ENCODE measurements around the gene CEP70. TPM values are rescaled to one million over a fixed set of nuclear protein-coding genes. Genes with fewer than 3 reads are reported as not detected.
"Not testable (repeated sequence)": the region's sequence is repeated elsewhere in the genome, so short reads cannot be mapped to it uniquely, and the experiment has no call there.

CEP70 gene
- total RNA-seq, 4 donors from 2014 or later: 25.5 to 54.4 (median 39.0) TPM

DNA sequence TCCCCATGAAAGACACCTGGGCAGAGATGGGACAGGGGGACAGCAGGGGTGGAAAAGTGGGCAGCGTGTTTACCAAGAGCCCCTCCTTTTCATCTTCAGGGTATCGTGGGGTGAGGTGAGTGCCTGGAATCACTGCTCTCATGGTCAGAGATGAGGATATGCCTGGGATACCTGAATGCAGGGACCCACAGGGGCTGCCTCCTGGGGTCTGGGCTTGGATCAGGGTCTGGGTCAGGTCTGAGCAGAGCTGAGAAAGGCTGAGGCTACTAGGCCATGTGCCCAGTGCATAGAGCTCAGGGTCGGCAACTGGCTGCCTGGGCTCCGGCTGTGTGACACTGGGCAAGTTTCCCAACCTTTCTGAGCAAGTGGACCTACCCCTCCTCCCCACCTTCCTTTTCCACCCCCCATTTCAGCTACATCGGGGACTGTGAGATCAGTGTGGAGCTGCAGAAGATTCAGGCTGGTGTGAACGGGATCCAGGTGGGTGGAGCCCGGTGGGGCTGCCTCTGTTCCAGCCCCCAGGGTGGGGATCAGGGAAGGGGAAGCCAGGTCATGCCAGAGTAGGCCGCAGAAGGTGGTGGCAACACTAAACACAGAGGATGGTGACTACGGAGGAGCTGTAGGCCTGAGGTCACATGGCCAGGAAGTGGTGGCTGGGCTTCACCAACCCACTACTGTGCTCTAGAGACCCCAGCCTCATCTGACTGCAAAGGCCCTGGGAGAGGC lies 135.1 kb downstream of the CEP70 start:
- no peak for DNase-seq (ENCODE audit: extremely low spot score)

GRCh38 chr3:138457863-138458735 lies 136.0 kb downstream of the CEP70 start:
- no peak for TF ChIP-seq POLR2A (IDR thresholded peaks at IDR 0.05; ENCODE audit: low read depth)
- no peak for TF ChIP-seq EP300 (IDR thresholded peaks at IDR 0.05)
- TF ChIP-seq, protein P1, sequence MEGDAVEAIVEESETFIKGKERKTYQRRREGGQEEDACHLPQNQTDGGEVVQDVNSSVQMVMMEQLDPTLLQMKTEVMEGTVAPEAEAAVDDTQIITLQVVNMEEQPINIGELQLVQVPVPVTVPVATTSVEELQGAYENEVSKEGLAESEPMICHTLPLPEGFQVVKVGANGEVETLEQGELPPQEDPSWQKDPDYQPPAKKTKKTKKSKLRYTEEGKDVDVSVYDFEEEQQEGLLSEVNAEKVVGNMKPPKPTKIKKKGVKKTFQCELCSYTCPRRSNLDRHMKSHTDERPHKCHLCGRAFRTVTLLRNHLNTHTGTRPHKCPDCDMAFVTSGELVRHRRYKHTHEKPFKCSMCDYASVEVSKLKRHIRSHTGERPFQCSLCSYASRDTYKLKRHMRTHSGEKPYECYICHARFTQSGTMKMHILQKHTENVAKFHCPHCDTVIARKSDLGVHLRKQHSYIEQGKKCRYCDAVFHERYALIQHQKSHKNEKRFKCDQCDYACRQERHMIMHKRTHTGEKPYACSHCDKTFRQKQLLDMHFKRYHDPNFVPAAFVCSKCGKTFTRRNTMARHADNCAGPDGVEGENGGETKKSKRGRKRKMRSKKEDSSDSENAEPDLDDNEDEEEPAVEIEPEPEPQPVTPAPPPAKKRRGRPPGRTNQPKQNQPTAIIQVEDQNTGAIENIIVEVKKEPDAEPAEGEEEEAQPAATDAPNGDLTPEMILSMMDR (IDR thresholded peaks at IDR 0.05): no peak
- no peak for TF ChIP-seq POLR2AphosphoS5 (IDR thresholded peaks at IDR 0.05)
- 82% methylated on average over 9 of the region's 11 CpGs for WGBS
- no peaks in the 10 kb centered on the region for H3K36me3 ChIP-seq
- no peak for DNase-seq (ENCODE audit: extremely low spot score)
- H3K9me3 ChIP-seq: no peaks in the 10 kb centered on the region
- no peaks in the 10 kb centered on the region for H3K4me1 ChIP-seq
- no peak overlapping the region for H3K27ac ChIP-seq (replicated peaks in 1 of 4)
- intact Hi-C loops (cut with DNase I): no loop called here
- no peak overlapping the region for H3K4me3 ChIP-seq
- H3K27me3 ChIP-seq: peaks cover 0 to 17% (median 0%) of the 10 kb centered on the region in 4 donors

More for the DNA sequence above, 135.1 kb downstream of the CEP70 start:
- Histone ChIP-seq H3K4me3 (no peak overlapping the region), H3K4me1 (no peaks in the 10 kb centered on the region), H3K36me3 (no peaks in the 10 kb centered on the region), H3K27me3 (peaks cover 0 to 21% (median 0%) of the 10 kb centered on the region in 4 donors), H3K27ac (replicated peaks in 1 of 4) (no peak overlapping the region), H3K9me3 (no peaks in the 10 kb centered on the region)
- no peak for TF ChIP-seq EP300 (IDR thresholded peaks at IDR 0.05)
- TF ChIP-seq, protein P1 (IDR thresholded peaks at IDR 0.05): no peak
- no peak for TF ChIP-seq POLR2A (IDR thresholded peaks at IDR 0.05; ENCODE audit: low read depth)
- no peak for TF ChIP-seq POLR2AphosphoS5 (IDR thresholded peaks at IDR 0.05)
- WGBS: 82% methylated on average over 7 of the region's 9 CpGs
- intact Hi-C loops (cut with DNase I): no loop called here

GRCh38 chr3:138456961-138457862 lies 136.8 kb downstream of the CEP70 start:
- Histone ChIP-seq H3K27ac (replicated peaks in 1 of 4) (no peak overlapping the region), H3K27me3 (peaks cover 0 to 16% (median 0%) of the 10 kb centered on the region in 4 donors), H3K9me3 (no peaks in the 10 kb centered on the region), H3K36me3 (no peaks in the 10 kb centered on the region), H3K4me3 (no peak overlapping the region), H3K4me1 (no peaks in the 10 kb centered on the region)
- no peak for DNase-seq (ENCODE audit: extremely low spot score)
- WGBS: 84% methylated on average over 10 of the region's 13 CpGs
- intact Hi-C loops (cut with DNase I): no loop called here
- TF ChIP-seq, protein P1 (IDR thresholded peaks at IDR 0.05): no peak
- TF ChIP-seq POLR2AphosphoS5 (IDR thresholded peaks at IDR 0.05): no peak
- no peak for TF ChIP-seq EP300 (IDR thresholded peaks at IDR 0.05)
- TF ChIP-seq POLR2A (IDR thresholded peaks at IDR 0.05; ENCODE audit: low read depth): no peak

DNA sequence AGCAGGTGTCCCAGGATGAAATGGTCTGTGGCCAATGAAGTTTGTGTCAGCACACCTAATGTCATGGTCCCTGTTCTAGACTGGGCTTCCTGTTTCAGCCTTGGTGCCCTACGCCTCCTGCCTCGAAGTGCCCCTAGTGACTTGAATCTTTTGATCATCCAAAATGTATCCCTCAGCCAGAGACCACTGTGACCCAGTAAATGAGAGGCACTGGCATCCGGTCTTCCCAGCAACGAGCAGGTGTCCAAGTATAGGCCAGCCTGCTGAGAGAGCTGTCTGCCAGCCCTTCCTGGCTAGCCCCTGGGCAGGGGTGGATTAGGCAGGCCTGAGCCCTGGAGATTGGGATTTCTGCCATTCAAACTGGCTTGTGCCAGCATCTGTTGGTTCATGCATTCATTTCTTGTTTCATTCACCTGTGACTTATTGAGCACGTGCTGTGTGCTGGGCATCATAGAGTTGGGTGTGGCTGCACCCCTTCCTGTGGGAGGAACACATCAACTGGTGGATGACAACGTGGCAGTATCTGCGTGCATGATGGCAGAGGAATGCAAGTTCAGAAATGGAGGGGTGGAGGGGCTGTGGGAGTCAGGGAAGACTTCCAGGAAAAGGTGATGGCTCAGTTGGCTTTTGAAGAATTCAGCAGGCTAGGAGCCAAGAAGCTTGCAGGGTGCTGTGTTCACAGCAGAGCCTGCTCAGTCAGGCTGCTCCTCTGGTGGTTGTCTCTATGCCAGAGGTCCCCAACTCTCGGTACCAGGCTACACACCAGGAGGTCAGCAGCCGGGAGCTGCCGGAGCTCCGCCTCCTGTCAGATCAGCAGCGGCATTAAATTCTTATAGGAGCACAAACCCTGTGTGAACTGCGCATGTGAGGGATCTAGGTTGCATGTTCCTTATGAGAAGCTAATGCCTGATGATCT lies 138.0 kb downstream of the CEP70 start:
- no peak for TF ChIP-seq EP300 (IDR thresholded peaks at IDR 0.05)
- TF ChIP-seq POLR2AphosphoS5 (IDR thresholded peaks at IDR 0.05): no peak
- no peak for TF ChIP-seq POLR2A (IDR thresholded peaks at IDR 0.05; ENCODE audit: low read depth)
- TF ChIP-seq, protein P1 (IDR thresholded peaks at IDR 0.05): no peak
- Histone ChIP-seq H3K27me3 (peaks cover 0 to 9% (median 0%) of the 10 kb centered on the region in 4 donors), H3K9me3 (no peaks in the 10 kb centered on the region), H3K4me3 (no peak overlapping the region), H3K27ac (replicated peaks in 1 of 4) (no peak overlapping the region), H3K4me1 (no peaks in the 10 kb centered on the region), H3K36me3 (no peaks in the 10 kb centered on the region)
- no peak for DNase-seq (ENCODE audit: extremely low spot score)
- intact Hi-C loops (cut with DNase I): no loop called here
- 73% methylated on average over 9 of the region's 13 CpGs for WGBS

GRCh38 chr3:138453940-138454339 lies 140.1 kb downstream of the CEP70 start:
- H3K9me3 ChIP-seq; intact Hi-C loops (cut with DNase I); H3K4me1 ChIP-seq; DNase-seq (ENCODE audit: extremely low spot score); H3K36me3 ChIP-seq; H3K4me3 ChIP-seq; H3K27me3 ChIP-seq; H3K27ac ChIP-seq (replicated peaks in 1 of 4): not testable (repeated sequence)
- 88% methylated on average over 8 of the region's 8 CpGs for WGBS
